ENCODE results near the gene C1QB. TPM values are rescaled to one million over a fixed set of nuclear protein-coding genes. Genes with fewer than 3 reads are reported as not detected.
A peak's percentile ranks its signal among the peaks of the same experiment; 100 is the strongest.

The C1QB gene
- total and polyA plus RNA-seq, 2 of the 4 experiments (the other 2 are of a cell fraction), result not detected

DNA sequence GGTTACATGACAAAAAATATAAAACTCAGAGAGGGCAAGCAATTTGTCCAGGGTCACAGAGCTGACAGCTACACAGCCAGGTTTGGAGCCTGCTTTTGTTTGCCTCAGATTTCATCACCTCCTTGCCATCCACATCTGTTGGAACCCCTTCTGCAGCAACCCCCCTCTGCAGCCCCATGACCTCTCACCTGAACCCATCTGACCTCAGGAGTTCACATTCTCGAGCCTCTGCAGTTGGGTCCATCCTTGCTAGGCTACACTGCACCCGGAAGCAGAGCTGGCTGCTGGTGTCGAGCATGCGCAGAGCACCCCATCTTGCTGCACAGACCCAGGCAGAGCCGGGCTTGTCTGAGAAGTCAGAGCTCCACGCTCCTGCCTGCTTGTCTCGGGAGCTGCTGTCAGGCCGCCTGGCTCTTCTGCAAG lies 10.0 kb downstream of the C1QB start:
- CTCF ChIA-PET, result no interaction called here

More for the DNA sequence above, 10.0 kb downstream of the C1QB start:
- Histone ChIP-seq H3K56ac (ENCODE audit: extremely low read depth, insufficient read depth, low read length) (no peak overlapping the region), H2BK20ac (ENCODE audit: low read depth, low read length) (no peak overlapping the region), H3K36me3 (ENCODE audit: control insufficient read depth, insufficient read depth, low read length) (no peaks in the 10 kb centered on the region), H2AFZ (replicated peaks; ENCODE audit: low read length, poor library complexity) (peak overlapping the region; percentile 51), H3K79me1 (ENCODE audit: low read depth in 1 of 2, low read length in 2 of 2) (no peaks in the 10 kb centered on the region), H2BK120ac (ENCODE audit: low read depth, low read length) (no peak overlapping the region), H3K18ac (ENCODE audit: low read depth, low read length) (no peak overlapping the region), H3K27me3 (ENCODE audit: control insufficient read depth, insufficient read depth, low read length) (peaks cover 75% of the 10 kb centered on the region), H3K4ac (ENCODE audit: low read depth, low read length) (no peak overlapping the region), H2AK5ac (ENCODE audit: low read depth, low read length) (no peak overlapping the region), H3K9ac (ENCODE audit: low read depth, low read length) (no peak overlapping the region), H3K14ac (replicated peaks; ENCODE audit: low read depth, low read length) (no peak overlapping the region), H3K4me2 (ENCODE audit: low read depth, low read length) (no peak overlapping the region), H3K4me1 (ENCODE audit: control insufficient read depth, insufficient read depth, low read length) (no peaks in the 10 kb centered on the region), H4K8ac (ENCODE audit: low read depth in 2 of 2, low read length in 2 of 2) (no peak overlapping the region), H3K27ac (ENCODE audit: insufficient read depth, low read length) (no peak overlapping the region), H3K9me1 (ENCODE audit: insufficient read depth, low read length) (no peaks in the 10 kb centered on the region), H4K20me1 (ENCODE audit: insufficient read depth, low read length) (no peaks in the 10 kb centered on the region), H4K91ac (ENCODE audit: insufficient read depth, low read depth, low read length) (no peak overlapping the region), H3K23ac (ENCODE audit: low read depth, low read length) (no peak overlapping the region), H4K5ac (ENCODE audit: low read depth, low read length) (no peak overlapping the region), H3K9me3 (ENCODE audit: control insufficient read depth, insufficient read depth, low read length) (no peaks in the 10 kb centered on the region), H2BK15ac (ENCODE audit: low read depth, low read length) (no peak overlapping the region), H2BK5ac (ENCODE audit: low read depth, low read length, poor library complexity, severe bottlenecking) (no peak overlapping the region), H3K4me3 (ENCODE audit: insufficient read depth, low read depth, low read length) (no peak overlapping the region), H2AK9ac (replicated peaks; ENCODE audit: low read depth, low read length, poor library complexity) (peak overlapping the region; percentile 42)
- DNase-seq (no peak), ATAC-seq (ENCODE audit: low read depth) (no peak; the same call in 1 of the 2 replicates)
- intact Hi-C loops (cut with micrococcal nuclease), result loop anchor here (10.0 kb wide), 1 partner anchor 302 kb away; no protein-coding TSS in a partner anchor
- POLR2A ChIA-PET (ENCODE audit: unreplicated experiment), result no interaction called here
- 55% methylated on average over 7 of the region's 8 CpGs; no CpG with 5 or more reads in 1 of the 2 experiments for WGBS, 2 experiments (ENCODE audit: extremely low coverage in 2 of 2, insufficient read length in 1 of 2)
- no TSS peak for BruUV-seq (replicated peaks)
- dilution Hi-C loops (cut with HindIII; ENCODE audit: low sequenced_read_pairs, unreplicated experiment), result no loop called here
- no peak for TF ChIP-seq SMC3 (IDR thresholded peaks at IDR 0.05; ENCODE audit: low read depth, low read length)
- TF ChIP-seq MAZ (IDR thresholded peaks at IDR 0.05; ENCODE audit: borderline replicate concordance, low read depth, low read length), result no peak
- no peak for TF ChIP-seq BHLHE40 (IDR thresholded peaks at IDR 0.05; ENCODE audit: low read depth, low read length)
- TF ChIP-seq POLR2A (IDR thresholded peaks at IDR 0.05; ENCODE audit: low read depth, low read length), result no peak
- no peak for TF ChIP-seq NFE2L2 (IDR thresholded peaks at IDR 0.05; ENCODE audit: low read depth, low read length)
- no peak for TF ChIP-seq RFX5 (IDR thresholded peaks at IDR 0.05; ENCODE audit: low read depth, low read length)
- TF ChIP-seq, protein P1, sequence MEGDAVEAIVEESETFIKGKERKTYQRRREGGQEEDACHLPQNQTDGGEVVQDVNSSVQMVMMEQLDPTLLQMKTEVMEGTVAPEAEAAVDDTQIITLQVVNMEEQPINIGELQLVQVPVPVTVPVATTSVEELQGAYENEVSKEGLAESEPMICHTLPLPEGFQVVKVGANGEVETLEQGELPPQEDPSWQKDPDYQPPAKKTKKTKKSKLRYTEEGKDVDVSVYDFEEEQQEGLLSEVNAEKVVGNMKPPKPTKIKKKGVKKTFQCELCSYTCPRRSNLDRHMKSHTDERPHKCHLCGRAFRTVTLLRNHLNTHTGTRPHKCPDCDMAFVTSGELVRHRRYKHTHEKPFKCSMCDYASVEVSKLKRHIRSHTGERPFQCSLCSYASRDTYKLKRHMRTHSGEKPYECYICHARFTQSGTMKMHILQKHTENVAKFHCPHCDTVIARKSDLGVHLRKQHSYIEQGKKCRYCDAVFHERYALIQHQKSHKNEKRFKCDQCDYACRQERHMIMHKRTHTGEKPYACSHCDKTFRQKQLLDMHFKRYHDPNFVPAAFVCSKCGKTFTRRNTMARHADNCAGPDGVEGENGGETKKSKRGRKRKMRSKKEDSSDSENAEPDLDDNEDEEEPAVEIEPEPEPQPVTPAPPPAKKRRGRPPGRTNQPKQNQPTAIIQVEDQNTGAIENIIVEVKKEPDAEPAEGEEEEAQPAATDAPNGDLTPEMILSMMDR (conservative IDR thresholded peaks at IDR 0.05; ENCODE audit: low read depth, low read length), result no peak
- no peak for TF ChIP-seq MAFK (IDR thresholded peaks at IDR 0.05; ENCODE audit: low read depth, low read length)
- no peak for TF ChIP-seq FOS (IDR thresholded peaks at IDR 0.05; ENCODE audit: low read depth, low read length)
- TF ChIP-seq, protein P2, sequence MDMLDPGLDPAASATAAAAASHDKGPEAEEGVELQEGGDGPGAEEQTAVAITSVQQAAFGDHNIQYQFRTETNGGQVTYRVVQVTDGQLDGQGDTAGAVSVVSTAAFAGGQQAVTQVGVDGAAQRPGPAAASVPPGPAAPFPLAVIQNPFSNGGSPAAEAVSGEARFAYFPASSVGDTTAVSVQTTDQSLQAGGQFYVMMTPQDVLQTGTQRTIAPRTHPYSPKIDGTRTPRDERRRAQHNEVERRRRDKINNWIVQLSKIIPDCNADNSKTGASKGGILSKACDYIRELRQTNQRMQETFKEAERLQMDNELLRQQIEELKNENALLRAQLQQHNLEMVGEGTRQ (IDR thresholded peaks at IDR 0.05; ENCODE audit: low read depth, low read length), result no peak
- no peak for TF ChIP-seq RAD21 (IDR thresholded peaks at IDR 0.05; ENCODE audit: low read length)
- no peak for TF ChIP-seq RCOR1 (IDR thresholded peaks at IDR 0.05; ENCODE audit: insufficient replicate concordance, low read length)
- no peak for TF ChIP-seq CHD1 (IDR thresholded peaks at IDR 0.05; ENCODE audit: low read depth, low read length)
- TF ChIP-seq, protein P3, sequence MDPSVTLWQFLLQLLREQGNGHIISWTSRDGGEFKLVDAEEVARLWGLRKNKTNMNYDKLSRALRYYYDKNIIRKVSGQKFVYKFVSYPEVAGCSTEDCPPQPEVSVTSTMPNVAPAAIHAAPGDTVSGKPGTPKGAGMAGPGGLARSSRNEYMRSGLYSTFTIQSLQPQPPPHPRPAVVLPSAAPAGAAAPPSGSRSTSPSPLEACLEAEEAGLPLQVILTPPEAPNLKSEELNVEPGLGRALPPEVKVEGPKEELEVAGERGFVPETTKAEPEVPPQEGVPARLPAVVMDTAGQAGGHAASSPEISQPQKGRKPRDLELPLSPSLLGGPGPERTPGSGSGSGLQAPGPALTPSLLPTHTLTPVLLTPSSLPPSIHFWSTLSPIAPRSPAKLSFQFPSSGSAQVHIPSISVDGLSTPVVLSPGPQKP (IDR thresholded peaks at IDR 0.05; ENCODE audit: borderline replicate concordance, low read depth, low read length), result no peak
- TF ChIP-seq MXI1 (IDR thresholded peaks at IDR 0.05; ENCODE audit: borderline replicate concordance, low read depth, low read length), result no peak
- TF ChIP-seq CEBPB (IDR thresholded peaks at IDR 0.05; ENCODE audit: low read depth, low read length), result no peak
- in situ Hi-C loops (cut with MboI; ENCODE audit: low sequenced_read_pairs), result no loop called here
